NCI-H1436 (cell line): ENCODE data around the gene SYT7.

Experiments
- DNase-seq: peaks from one replicate; lab custom pipeline; 2025; lab: John Stamatoyannopoulos, UW

SYT7 gene

DNA sequence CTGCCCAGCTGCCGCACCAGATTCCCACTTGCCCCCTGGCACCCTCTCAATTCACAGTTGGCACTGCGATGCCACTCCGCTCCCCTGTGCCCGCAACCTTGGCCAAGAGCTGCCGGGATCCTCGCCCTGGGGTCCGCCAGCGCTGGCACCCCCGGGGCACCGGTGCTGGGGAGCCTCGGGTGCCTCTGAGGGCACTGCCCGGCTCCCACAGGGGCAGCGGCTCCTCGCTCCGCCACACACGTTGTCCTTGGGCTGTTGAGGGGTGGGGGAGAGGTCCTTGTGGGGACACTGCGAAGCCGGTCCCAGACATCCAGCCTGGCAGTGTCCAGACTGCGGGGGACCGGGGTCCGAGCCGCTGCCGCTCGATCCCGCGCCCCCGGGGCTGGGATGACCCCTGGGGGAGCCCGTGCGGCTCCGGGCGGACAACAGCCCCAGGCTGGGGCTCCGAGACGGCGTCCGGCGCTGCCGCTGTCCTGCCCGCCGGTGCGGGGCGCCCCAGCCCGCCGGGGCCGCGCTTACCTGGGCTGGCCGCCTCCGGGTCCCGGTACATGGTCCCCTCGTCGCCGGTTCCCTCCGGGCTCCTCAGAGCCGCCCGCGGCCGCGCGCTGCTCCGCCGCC is 496 bp downstream of the SYT7 start:
- no peak for DNase-seq

DNA sequence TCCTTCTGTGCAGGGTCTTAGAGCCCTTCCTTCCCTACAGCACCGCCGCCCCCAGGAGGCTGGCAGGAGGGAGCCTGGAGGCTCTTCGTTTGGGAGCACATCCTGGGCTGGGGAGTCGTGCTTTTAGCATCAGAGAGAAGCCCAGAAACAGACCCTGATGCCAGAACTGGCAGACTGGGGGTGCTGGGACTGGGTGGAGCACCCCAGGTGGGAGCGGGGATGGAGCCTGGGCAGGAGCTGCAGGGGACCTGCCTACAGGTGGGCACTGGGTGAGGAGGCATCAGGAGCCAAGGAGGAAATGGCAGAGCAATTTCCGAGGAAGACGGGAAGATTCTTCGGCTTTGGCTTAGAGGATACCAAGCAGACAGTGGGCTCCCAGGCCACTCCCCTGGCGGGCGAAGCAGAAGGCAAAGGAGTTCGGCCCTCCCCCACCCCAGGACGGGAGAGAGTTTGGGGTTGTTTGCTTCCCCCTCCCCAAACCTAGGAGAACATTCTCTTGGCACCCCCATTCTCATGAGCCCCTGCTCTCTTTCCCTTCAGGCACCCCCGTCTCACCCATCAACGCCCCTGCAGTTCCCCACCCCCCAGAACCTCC is 1.1 kb downstream of the SYT7 start:
- no peak for DNase-seq

DNA sequence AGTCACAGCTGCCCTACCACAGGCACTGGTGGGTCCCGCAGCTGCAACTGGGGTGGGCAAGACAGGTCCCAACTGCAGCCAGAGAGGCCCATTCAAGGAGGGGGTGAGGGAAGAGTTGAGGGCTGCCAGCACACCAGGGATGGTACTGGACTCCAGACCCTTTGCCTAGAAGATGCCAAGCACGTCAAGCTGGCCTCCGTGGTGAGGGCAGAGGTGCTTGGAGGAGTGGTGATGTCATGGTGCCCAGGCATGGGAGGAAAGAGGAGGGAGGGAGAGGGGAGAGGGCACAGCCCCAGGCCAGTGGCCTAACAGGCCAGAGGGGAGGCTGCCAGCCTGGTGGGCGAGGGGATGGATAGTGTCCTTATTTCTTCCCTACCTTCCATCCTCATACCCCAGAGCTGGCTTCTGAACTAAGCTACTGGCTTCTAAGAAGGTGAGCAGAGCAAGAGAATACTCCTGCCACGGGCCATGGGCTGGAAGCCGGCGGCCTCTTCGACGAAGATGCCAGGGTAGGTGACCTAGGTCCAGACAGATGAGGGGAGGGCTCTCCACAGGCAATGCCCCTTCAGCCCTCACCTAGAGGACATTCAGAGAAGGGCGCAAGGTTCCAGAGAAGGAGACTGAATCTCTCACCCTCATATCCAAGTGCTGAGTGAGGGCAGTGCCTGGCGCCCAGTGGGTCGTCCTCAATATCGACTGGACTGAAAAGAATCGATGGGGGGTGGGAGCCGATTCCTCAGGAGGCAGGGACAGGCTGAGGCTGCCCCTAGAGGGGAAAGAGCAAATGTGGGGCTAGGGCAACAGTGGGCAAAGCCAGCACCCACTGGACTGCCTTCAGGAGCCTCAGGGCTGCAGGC is 1.8 kb downstream of the SYT7 start:
- DNase-seq: no peak

DNA sequence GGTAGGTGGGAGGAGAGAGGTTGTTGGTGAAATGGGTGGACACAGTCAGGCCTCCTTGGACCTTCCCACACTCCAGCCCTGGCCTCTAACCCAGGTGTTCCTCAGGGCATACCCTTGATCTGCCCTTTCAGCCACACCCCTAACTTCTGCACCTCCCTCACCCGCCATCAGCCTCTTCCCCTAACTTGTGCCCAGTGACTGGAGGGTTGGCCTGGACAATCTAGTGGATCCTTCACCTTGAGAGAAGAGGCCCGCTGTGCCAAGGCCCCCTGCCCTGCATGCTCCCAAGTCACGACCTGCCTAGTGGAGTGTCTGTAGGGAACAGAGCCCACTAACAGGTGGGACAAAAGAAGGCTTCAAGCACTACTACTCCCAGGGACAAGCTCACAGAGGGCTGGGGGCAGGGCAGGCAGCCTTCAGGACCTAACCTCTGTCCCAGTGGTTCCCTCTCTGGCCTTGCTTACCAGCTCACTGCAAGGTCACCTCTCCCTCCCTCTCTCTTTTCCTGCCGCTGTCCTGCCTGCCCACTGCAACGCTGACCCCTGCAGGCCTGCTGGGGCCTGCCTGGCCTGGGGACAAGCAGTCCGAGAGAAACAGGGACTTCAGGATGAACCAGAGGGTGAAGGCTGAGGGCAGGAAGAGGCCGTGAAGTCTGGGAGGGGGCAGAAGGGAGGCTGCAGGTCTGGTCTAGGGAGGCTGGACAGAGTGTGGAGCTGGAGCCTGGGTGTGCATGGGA is 3.3 kb downstream of the SYT7 start:
- DNase-seq: no peak

DNA sequence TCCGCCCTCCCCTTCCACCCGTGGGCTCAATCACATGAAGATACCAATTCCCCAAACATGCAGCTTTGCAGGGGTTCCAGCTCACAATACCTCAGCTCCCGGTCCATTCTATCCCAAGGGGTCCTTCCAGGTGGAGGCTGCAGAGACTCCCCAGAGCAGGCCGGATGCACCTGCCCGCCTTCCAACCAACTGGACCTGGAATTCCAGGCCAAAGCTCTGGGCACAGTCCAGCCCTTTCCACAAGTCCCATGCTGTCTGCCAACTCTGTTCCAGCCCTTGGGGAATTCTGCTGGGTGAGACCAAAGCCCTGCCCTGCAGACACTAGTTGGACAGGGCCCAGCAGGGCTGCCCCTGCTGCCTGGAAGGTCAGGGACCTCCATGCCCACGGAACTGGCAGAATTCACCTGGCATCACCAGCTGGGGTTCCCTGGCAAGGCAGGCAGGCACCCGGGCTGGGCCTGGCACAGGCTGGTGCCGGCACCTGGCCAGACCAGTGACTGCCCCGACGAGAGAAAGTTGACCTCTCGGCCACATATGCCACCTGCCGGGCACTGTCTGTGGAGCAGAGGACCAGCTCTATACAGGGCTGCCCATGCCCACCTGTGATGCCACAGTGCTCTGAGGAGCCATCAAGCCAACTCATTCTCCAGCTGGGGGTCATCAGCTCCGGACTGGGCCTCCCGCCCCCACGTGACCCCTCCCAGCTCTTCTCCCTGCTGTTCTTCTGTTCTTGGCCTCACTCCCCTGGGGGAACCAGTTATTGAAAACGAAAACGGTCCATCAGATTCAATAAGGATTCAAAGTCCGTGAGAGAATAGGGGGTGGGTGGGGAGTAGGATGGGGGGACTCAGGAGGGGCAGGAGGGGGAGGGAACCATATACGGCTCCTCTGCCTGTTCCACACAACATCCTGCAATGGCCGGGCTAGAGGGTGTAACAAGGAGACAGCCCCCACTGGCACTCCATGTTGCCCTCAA is 4.7 kb downstream of the SYT7 start:
- no peak for DNase-seq

DNA sequence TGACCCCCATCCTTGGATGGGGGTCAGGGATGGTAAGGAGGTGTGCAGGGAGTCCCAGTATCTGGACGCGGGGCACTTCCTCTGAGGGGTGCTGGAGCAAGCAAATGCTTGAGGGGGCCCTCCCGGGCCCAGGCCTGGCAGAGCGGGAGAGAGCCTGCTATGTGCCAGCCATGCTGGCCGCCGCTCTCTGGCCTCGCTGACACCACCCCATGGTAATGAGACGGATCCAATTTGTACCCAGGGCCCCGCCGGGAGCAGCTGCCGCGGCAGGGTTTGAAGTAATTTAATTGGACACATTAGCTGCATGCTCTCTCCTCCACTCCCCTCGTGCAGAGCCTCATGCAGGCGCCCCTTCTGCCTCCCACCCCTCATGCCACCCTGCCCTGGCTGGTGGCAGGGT is 6.3 kb downstream of the SYT7 start:
- no peak for DNase-seq

DNA sequence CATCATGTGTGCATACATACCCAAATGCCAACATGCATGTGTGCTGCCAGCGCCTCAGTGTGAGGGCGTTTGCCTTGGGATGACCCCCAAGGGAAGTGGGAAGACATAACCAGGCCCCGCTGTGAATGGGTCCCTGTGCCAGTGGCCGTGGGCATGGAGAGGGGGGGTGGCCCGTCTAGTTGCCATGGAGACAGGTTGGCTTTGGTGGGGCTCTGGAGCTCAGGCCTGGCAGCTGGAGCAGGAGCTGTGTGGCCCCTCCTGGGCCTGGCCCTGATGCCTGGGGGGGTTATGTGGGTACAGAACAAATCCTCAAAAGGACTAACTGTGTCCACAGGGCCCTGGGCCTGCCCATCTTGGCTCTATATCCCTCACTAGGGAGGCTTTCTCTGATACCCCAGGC is 8.0 kb downstream of the SYT7 start:
- DNase-seq: no peak

DNA sequence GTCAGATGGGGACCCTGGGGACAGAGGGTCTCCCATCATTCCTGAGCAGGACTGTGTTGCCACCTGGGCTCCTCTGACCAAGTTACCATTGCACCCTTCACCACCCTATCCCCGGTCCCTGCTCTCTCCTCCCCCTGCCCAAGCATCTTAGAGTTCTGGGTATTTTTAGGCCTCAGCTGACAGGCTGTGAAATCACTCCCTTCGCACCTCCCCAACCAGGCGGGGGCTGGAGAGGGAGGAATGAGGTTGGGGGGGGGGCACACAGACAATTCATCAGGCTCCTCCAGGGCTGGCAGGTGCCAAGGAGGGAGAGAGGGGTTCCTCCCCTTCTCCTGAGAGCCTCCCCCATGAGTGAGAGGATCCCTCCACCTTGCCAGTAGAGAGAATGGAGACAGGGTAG is 9.0 kb downstream of the SYT7 start:
- no peak for DNase-seq

DNA sequence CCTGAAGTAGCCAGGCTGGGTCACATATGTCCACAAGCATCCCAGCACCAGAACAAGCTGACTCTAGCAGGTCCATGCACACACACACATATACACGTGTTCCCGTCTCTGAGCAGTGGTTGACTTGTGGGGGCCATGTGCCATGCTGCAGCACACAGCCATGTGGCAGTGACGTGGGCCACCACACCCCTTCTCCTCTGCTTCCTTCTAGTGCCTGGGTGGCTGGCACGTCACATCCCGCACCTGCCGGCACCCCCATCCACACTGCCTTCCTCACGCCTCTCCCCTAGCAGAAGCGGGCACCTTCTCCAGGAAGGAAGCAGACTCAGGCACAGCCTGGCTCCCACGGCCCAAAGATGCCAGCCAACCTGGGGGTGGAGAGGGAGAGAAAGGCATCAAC is 9.5 kb downstream of the SYT7 start:
- DNase-seq: no peak

DNA sequence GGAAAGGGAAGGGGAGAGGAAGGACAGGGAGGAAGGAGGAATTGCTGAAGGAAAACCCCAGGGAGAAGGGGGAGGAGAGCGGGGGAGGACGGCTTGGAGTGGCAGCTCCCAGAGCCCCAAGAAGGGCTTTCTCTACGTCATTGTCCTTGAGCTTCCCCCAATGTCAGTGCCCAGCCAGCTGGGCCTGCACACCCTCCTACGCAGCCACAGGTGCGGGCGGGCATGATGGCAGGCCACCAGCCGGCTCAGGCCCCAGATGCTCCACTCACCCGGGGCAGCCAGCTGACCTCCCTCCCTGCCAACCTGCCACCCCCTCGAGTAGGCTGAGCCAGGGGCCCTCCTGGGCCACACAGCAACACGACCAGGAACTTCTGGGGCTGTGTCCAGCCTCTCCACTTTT is 11.2 kb downstream of the SYT7 start:
- no peak for DNase-seq

DNA sequence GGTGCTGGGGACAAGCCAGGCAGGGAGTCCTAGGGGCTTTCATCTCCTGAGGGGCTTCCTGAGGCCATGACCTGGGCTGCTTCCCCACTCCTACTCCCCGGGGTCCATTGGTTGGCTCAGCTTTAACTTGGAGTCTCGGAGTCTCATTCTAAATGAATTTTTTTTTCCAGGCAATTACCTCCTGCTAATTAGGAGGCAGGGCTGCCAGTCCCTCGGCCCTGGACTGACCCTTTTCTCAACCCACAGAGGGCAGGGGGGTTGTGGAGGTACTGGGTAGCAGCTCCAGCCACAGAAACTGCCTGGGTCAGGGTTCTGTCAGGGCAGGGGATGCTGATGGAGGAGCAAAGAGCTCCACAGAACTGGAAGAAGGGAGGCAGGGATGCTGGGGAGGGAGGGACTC is 11.9 kb downstream of the SYT7 start:
- DNase-seq: no peak

DNA sequence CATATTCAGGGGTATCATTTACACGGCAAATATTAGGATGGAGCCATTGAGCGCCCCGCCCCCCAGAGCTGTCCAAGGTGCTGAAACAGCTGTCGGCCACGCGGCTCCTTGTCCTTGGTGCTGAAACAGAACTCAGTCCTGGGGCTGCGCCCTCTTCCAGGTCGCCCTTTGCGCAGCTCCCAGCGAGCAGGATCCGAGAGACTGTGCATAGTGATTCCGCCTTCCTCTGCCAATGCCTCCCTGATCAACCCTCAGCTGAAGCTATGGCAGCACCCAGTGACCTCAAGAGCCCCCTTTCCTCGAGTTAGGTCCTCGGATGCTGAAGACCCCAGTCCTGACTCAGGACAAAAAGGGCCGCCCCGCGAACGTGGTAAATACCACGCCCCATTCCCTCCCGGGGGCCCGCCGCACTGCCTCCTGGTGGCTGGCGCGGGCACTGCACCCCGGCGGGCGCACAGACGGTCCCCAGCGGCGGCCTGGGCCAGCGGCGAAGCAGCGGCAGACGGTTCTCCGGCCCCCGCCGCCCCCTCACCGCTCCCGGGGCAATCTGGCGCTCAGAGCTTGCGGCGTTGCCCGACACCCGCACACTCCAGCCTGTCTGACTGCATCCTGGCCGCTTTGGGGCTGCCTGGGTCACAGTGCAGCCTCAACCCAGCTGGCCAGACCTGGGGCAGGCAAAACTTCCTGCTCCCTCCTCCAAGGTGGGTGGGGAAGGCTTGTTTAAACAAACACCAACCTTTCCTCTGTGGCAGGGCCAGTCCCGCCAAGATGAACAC is 13.4 kb downstream of the SYT7 start:
- no peak for DNase-seq

DNA sequence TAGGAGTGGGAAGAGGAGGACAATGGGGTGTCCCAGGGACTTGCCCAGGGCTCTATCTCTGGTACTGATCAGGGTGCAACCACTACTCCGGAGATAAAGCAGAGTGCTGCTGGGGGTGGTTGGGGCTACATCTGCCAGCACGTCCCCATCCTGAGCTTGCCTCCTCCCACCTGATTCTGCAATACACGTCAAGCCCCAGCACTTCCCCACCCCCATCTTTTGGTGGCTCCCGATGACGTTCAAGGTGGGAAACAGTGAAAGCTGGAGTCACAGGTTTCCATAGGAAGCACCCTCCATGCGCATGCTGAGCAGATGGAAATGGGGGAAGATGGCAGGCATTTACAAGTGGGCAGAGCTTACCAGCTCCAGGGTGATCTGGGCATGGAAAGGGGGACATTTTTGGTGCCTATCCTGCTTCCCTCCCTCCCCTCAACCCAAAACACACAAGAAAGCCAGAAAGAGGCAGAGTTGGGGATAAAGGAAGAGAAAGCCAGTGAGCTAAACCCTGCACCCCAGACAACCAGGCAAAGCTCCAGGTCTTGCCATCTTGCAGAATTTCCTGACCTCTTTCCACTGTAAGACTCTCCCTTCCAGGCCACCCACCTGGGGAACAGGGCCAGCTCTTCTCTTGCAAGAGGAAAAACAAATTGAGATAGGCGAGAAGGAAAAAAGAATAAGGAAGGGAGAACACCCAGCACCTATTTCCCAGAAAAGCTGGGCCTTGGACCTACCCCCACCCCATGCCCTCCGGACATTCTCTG is 15.8 kb downstream of the SYT7 start:
- DNase-seq: no peak

DNA sequence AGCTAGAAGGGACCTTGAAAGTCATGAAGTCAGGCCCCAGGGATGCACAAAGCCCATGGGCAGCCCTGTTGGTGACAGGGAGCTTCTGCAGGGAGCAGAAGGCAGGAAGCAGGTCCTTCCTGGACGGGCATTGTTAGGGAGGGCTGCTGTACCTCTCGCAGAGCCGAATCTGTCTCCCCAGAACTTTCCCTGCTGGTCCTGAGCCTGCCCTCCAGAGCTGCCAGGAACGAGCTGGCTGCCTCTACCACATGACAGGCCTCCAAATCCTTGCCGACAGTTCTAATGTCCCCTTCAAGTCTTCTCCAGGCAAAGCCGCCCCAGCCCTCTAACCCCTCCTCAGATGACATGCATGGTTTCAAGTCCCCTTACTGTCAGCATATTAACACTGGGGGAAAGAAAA is 20.1 kb downstream of the SYT7 start:
- DNase-seq: no peak

DNA sequence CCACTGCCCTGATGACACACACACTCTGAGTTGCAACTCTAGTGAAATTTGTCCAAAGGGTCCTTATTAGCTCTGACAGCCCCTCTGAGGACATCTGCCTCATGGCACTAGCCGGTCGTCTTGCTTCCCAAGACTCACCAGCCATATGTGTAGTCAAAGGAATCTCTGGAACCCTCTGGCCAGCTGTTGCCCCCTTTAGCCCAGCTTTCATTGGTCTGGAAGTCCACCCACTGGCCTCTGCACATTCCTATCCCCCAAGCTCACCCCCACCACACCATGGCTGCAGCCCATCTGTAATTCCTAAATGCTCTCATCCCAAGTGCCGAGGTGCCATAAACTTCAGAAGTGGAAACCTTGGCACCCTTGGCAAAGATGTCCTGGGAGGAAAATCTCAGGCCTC is 24.3 kb downstream of the SYT7 start:
- DNase-seq: no peak

DNA sequence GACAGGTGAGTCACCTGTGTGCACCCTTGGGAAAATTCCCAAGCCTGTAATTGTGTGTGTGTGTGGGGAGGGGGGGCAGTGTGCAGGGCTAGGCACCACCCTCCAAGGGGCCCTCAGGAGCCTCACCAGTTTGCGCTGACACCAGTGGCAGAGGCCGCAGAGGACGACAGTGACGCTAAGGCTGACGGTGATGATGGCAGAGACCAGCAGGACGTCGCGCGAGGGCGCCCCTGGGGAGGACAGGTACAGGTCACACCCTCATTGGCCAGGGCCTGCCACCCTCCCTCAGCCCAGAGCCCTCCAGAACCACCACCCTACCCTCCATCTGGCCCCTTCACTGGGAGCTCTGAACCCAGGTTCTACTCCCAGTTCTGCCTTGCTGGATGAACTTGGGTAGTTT is 24.9 kb downstream of the SYT7 start:
- no peak for DNase-seq

DNA sequence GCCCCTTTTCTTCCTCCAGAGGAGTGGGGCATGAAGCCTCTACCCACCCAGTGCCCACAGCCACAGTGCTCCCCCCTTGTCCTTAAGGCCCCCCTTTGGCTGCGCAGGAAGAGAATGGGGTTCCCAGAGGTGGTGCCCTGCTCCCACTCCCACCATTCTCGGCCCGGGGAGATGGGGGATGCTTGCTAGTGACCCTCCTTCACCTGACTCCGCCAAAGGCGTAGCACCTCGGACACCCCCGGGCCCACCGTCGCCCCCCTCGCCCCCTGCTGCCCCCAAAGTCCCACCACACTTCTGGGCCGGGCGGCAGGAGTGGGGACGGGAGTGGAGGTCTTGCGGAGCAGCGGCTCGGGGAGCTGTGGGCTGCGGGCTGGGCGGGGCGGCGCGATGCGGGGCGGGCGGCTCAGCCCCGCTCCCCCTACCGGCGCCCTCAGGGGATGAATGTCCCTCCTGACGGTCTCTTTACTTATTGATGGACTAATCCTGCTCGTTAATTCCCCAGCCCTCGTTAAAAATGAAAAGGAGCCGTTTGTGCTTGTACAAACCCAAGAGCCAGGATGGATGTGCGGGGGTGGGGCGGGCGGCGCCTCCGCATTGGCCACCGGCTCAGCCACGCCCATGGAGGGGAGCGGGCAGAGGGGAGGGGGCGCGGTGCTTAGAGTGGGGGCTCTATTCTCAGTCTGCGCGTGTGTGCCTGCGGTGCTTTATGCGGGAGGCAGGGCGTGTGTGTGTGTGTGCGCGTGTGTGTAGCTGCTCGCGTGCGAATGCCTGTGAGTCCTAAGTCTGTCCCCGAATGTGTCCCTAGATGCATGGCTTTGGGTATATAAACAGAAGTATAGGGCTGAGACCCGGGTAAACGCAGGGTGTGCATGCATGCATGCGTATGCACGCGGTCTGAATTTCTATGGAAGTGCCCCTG is 25.6 kb downstream of the SYT7 start:
- peak; percentile 40 for DNase-seq

DNA sequence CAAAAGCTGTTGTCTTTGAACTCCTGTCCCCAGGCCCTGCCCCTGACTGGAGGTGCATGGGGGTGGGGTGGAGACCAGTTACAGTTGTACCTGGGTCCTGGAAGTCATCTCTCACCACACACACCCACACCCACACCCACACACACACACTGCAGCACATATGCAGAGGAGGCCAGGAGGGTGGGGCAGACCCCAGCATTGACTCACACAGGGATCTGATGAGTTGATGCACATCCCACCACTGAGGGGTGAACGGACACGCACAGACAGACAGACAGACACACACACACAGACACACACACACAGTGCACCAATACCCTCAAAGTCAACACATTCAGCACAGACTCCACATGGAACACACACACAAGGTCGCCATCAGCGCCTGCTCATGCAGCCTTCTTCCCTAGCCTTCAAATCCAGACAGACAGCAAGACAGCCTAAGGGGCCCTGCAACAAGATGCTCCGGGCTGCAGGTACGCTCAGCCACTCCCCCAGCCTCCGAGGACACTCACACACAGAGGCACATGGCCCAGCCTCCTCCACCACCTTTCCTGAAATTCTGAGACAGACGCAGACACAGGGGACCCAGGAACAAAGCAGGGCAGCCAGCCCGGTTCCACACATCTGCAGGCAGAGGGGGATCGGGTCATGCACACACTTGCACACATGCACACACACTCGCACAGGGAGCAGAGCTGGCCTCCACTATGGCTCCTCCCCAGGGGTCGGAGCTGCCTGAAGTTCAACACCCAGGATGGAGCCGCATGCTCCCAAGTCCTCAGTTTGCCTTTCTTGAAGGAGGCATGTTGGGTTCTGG is 26.5 kb downstream of the SYT7 start:
- DNase-seq: no peak
